ENCODE measurements around the gene C4orf46.
A peak's percentile ranks its signal among the peaks of the same experiment; 100 is the strongest.
"Not testable (repeated sequence)": the region's sequence is repeated elsewhere in the genome, so short reads cannot be mapped to it uniquely, and the experiment has no call there.

Gene C4orf46

DNA sequence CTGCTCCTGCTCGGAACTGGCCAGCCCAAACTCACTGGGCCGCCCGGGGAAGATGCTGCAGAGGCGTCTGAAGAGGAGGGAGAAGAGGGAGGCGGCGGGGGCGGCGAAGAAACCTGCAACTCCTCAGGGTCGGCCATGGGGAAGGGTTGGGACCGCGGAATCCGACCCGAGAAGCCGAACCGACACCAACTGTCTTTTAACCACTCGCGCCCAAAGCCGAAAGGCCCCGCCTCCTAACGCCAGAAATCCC lies at the start of gene C4orf46:
Gene C4orf46 (minus strand): TSS at position 223 of the 250 bp plus-strand sequence. CDS start 86 bp downstream, at position 137.
- DNase-seq = no peak

DNA sequence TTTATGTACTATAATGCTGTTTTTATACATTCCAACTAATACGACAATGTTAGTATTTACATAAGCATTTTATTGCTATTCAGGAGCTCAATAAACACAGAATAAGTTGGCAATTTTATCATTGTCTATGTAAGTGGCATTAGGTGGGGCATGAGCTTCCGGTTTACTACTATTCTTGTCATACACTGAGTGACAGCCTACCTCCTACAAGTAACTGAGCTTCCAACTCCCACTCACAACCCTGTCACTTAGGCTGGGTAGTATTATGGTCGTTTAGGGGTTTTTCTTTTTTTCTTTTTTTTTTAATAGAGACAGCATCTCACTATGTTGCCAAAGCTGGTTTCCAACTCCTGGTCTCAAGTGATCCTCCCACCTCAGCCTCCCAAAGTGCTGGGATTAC lies 44.1 kb upstream of the C4orf46 start:
- no peak for DNase-seq

DNA sequence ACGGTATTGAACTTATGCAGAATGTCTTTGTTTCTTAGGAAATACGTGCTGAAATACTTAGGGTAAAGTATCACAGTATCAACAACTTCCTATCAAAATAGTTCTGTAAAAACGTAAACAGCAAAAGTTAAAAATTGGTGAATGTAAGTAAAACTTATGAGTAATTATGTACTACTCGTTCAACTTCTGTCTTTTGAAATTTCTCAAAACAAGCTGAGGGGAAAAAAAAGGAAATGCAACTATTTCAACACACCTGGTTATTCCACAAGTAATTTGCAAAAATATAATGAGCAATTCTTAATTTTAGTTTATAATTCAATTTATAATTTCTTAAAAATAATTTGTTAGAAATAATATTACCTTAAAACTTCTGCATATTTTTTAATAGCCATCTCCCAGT lies 43.2 kb upstream of the C4orf46 start:
- DNase-seq = no peak

DNA sequence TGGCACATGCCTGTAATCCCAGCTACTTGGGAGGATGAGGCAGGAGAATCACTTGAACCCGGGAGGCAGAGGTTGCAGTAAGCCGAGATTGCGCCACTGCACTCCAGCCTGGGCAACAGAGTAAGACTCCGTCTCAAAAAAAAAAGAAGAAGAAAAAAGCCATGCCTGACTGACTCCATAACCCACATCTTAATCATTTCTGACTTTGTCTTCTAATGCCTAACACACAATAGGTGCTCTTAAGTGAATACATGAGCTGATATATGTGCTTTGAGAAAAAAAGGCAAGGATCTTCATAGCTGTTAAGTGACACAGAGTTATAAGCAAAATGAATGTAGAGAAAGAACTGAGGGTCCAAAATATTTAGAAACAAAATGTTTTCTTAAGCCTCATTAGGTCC lies 40.9 kb upstream of the C4orf46 start:
- not testable (repeated sequence) for DNase-seq

DNA sequence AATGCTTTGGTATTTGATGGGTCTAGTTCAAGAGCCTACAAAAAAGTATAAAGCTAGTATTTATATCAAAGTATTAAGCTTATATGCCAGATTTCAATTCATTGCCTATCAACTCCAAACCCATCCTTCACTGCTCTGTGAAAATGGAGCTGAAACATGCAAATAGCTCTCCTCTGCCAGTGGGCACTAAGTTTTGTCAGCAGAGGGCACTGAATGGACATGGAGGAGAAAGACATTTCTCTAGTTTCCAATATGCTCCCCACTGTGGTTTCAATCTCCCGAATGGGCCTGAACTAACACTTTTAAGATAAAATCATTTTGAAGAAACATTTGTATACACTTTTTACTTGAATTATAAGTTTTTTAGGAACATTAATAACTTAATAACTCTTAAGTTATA lies 39.1 kb upstream of the C4orf46 start:
- no peak for DNase-seq

DNA sequence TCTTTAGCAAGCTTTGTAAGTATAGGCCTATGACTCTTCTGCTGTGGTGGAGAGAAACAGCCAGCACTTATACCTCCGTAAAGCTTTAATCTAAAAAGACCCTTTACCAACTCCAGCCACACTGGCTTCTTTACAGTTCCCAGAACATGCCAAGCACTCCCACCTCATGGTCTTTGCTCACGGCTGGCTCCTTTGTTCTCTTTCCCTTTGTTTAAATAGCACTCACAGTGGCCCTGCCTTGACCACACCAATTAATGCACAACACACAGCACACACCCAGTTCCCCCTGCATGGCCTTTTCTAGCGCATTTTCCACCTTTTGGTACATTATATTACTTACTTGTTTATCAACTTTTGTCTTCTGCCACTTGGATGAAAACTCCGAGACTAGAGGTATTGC lies 32.6 kb upstream of the C4orf46 start:
- no peak for DNase-seq

DNA sequence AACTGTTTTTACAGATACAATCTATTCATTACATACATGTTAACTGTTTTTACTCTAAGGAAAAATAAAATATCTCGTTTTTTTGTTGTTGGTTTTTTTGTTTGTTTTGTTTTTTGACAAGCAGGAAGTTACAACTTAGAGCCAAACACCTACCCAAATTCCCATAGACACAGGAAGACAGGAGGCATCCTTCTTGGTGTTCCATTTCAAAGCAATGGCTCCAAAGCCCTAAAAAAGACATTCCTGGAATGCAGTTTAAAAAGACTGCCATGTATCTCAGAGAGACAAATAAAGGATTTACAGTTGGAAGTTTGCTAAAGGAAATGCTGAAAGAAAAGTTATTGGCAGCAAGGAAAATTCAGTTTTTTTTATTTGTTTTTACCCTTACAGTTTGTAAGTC lies 17.1 kb upstream of the C4orf46 start:
- DNase-seq = no peak

DNA sequence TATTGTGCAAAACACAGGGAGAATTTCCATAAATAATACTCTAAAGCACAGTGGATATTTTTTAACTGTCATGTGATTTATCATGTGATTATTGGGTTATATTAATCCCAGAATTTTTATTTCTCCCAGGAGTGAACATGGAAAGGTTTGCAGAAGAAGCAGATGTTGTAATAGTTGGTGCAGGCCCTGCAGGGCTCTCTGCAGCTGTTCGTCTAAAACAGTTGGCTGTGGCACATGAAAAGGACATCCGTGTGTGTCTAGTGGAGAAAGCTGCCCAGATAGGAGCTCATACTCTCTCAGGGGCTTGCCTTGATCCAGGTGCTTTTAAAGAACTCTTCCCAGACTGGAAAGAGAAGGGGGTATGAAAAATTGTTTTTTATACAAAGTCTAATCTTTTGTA lies 10.4 kb upstream of the C4orf46 start:
- no peak for DNase-seq

DNA sequence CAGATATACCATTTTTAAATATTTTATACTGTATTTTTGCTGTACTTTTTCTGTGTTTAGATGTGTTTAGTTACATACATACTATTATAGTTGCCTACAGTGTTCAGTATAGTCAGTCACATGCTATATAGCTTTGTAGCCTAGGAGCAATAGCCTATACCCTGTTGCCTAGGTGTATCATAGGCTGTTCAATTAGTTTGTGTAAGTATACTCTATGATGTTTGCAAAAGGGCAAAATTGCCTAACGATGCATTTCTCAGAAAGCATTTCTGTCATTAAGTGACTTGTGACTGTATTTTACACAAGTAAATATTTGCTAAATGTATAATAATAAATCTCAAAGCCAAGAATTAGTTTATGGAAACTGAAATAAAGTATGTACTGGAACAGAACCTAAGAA lies 9.9 kb upstream of the C4orf46 start:
- no peak for DNase-seq

DNA sequence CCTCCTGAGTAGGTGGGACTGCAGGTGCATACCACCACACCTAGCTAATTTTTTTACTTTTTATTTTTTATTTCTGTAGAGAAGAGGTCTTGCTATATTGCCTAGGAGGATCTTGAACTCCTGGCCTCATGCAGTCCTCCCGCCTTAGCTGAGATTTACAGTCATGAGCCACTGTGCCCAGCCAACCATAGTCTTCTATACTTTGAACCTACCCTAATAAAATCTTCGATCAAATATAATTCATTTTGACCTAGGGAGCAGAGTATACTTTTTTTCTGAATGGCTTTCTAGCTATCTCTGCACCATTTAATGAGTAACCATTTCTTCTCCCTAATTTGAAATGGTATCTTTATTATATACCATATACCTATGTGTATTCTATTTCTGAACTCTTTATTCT lies 7.1 kb upstream of the C4orf46 start:
- DNase-seq = no peak

DNA sequence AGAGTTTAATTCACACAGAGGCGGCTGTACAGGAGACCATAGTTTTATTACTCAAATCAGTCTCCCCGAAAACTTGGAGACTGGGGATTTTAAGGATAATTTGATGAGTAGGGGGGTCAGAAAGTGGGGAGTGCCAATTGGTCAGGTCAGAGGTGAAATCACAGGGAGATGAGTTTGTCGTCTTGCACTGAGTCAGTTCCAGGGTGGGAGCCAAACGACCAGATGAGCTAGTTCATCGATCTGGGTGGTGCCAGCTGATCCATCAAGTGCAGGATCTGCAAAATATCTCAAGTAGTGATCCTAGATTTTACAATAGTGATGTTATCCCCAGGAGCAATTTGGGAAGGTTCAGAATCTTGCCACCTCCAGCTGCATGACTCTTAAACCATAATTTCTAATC lies 4.4 kb upstream of the C4orf46 start:
- DNase-seq = no peak

DNA sequence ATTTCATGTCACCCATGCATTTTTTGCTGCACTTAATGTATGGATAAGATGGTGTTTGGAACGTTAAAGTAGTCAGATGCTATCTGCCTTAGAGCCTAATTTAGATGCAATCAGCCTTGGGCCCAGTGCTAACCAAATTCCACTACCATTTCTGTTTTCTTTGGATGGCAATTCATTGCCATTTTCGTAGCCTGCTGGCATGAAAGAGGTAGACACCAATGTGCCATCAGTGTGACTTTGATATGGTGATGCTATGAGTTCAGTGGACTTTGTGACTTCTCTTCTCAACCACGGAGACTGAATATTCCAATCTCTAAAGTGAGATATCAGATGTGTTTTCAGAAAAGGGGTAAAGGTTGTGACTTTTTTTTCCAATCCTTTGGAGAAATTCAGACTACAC lies 1.9 kb upstream of the C4orf46 start:
- no peak for DNase-seq

DNA sequence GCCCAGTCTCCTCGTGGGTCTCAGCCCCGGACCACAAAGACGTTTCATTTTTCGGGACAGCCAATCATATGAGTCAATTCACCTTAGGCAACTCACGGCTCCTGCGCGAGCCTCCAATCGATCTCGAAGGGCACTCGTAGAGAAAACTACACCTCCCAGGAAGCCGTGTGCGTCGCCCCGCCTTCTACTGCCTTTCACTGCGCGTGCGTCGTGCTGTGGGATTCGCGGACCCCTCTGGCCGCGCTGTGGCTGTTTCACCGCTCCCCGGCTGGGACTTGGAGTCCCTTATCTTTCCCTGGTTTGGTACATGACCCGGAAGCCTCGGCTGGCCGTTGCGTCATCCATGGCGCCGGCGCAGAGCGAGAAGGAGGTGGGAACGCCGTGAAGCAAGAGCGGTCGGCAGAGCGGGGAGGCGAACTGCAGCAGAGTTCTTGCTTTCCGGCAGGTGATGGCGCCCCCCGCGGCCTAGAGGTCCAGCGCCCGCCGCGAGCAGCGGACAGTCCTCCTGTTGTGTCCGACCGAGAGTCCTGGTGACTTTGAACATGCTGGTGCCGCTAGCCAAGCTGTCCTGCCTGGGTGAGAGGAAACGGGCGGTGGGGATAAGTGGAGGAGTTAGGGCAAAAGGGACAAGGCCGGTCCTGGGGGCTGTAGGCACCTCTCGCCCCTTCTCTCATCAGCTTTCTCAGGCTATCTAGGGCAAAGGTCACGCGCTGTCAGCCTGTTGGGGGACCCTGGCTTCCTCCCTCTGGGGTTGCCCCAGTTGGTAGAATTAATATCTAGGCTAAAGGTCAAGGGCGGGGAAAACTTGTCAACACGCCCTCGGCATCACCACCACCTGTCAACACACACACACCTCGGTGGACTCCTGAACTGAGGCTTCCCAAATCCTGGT lies 474 bp upstream of the C4orf46 start, which contains the start of gene ETFDH:
Gene ETFDH (plus strand): TSS at position 382 of the 892 bp plus-strand sequence. CDS start 161 bp downstream, at position 543.
- peak; percentile 92 for DNase-seq

DNA sequence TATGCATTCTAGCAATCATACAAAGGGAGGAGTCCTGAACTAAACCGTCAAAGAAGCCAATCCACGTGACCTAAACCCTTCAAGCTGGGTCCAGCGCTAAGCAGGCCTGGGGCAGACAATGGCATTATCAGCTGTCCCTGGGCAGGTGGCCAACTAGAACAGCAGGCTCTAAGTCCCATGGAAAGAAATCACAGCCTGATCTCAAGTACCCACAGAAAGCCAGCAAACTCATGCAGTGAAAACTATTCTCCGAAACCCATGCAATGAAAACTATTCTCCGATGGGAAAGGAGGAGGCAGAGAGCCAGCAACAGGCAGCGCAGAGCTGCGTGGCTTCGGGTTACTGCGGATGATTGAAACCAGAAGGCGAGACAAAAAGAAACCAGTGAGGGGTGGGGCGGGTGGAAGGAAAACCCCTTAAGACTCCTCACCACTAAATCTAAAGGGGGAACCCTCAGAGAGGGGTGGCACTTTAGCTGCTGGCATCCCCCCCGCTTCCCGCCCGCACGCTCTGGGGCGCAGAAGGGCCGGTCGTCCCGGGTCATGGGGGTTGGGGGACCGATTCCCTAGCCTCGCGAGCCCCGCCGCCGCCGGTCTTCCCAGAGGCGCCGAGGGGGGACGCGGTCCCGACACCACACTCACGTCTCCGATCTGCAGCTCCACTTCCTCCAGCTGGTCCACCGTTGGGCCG lies 567 bp downstream of the C4orf46 start:
- DNase-seq = peak; percentile 43

DNA sequence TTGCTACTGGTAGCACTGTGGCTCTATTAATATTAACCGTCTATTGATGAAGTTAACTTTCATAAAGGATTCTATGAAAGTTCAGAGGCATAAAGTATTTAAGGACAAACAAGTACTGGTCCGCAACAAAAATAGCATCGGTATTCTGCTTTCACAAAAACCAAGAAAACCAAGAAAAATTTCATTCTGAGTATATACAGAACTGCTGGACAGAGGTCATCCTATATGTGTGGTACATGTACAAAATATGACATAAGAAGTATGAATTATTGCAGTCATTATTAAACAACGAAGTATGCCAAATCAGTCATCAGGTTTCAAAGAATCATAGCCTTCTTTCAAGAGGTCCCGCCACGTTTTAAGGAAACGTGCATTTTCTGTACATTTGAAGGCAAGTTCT lies 2.4 kb downstream of the C4orf46 start:
- DNase-seq = no peak

DNA sequence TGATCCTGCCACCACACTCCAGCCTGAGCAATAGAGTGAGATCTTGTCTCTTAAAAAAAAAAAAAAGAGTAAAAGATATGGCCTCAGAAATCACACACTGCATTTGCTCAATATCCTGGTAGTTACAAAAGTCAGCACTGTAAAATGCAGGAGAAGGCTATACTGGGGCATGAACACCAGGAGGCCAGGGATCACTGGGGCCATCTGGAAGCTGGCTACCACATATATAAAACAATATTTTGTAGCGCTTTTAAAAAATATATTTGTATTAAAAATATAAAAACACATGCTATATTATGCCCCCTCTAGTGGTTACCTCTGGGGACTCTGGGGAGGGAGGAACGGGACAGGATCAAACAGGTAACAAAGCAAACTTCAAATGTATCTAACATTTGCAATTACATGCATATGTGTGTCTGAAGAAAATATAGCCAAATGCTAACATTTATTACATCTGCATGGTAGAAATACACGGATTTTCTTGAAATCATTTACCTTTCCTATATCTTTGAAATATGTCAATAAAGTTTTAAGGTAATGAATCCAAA lies 4.0 kb downstream of the C4orf46 start:
- DNase-seq = no peak

DNA sequence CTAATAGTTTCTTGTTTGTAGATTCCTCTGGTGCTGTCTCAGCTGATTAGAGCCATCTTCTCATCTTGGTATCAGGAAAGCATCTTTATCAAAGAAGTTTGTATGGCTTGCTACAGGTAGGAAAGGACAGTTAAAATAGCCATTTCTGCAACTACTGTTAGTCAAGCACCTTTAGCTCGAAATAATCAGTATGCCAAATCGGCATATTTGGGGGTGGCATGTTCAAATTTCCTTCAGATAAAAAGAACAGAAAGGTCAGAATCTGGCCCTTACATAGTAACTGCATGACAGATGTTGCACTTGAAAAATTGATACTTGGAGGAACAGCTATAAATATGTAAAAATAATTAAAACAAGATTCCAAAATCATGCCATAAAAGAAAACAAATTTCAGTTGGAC lies 4.8 kb downstream of the C4orf46 start:
- no peak for DNase-seq

DNA sequence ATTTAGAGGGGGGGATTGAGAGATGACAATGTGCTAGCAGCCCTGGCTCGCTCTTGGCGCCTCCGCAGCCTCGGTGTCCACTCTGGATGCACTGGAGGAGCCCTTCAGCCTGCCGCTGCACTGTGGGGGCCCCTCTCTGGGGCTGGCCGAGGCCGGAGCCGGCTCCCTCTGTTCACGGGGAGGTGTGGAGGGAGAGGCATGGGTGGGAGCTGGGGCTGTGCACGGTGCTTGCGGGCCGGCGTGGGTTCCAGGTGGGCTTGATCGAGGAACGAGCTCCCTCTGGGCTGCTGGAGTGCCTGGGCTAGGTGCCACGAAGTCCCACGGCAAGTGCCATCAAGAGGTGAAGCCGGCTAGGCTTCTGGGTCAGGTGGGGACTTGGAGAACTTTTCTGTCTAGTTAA lies 6.9 kb downstream of the C4orf46 start:
- no peak for DNase-seq

DNA sequence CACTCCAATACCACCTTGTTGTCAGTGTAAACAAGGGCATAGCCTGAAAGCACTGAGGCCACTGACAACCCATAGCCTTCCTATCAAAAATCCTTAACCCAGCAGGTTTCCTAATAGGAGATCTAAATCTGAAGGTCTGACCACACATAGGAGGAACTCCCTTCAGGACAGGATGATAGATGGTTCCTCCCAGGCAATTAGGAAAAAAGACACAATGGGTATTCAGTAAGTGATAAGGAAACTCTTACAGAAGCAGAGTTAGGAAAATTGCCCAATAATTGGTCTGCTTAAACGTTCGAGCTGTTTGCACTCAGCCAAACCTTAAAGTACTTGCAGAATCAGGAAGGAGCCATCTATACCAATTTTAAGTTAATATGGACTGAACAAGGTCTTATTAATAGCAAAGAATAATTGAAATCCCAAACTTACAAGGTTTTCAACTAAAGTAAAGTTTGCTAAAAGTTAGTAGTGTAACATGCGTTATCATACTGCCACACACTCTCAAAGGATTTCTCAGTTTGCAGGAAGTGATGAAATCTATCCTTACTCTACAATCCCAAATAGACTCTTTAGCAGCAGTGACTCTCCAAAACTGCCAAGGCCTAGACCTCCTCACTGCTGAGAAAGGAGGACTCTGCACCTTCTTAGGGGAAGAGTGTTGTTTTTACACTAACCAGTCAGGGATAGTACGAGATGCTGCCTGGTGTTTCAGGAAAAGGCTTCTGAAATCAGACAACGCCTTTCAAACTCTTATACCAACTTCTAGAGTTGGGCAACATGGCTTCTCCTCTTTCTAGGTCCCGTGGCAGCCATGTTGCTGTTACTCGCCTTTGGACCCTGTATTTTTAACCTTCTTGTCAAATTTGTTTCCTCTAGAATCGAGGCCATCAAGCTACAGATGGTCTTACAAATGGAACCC lies 7.7 kb downstream of the C4orf46 start:
- DNase-seq = not testable (repeated sequence)

DNA sequence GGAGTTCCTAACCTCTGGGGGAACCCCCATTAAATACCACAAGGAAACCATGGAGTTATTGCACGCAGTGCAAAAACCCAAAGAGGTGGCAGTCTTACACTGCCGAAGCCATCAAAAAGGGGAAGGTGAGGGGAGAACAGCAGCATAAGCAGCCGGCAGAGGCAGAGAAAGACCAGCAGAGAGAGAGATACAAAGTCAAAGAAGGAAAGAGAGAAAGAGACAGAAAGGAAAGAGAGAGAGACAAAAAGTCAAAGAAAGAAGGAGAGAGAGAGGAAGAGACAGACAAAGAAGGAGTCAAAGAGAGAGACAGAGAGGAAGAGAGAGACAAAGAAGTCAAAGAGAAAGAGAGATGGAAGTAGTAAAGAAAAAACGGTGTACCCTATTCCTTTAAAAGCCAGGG lies 8.4 kb downstream of the C4orf46 start:
- not testable (repeated sequence) for DNase-seq

DNA sequence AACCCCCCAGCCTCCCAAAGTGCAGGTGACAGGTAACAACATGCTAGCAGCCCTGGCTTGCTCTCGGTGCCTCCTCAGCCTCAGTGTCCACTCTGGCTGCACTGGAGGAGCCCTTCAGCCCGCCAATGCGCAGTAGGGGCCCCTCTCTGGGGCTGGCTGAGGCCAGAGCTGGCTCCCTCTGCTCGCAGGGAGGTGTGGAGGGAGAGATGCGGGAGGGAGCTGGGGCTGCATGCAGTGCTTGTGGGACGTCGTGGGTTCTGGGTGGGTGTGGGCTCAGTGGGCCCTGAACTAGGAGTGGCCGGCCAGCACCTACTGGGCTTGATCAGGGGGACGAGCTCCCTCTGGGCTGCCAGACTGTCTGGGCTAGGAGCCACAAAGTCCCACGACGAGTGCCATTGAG lies 14.4 kb downstream of the C4orf46 start:
- DNase-seq = no peak

DNA sequence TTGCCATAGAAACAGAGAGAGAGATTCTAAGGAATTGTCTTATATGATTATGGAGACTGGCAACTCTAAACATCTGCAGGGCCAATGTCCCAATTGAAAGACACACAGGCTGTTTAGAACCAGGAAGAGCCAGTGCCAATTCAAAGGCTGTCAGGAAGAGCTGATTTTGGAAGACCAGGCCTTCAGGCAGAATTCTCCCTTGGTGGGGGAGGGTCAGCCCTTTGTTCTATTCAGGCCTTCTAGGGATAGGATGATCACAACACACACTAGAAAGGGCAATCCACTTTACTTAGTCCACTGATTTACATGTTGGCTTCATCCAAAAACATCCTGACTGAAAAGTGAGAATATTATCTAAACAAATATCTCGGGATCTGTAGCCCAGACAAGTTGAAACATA lies 15.2 kb downstream of the C4orf46 start:
- DNase-seq = no peak

DNA sequence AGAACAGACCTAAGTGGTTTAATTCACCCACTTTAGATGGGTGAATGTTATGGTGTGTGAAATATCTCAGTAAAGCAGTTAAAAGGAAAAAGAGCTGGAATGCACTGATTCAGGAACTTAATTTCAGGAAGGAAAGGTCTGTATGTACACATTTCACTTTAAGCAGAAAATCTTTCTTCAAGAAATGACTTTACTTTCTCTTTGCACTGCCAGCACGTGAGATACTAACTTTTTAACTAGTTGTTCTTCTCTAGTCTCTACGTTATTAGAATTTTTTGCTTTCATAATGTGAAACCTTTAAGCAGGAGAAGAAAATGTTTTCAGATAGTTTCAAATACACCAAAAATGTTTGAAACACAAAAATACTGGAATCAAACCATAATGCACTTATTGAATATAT lies 18.8 kb downstream of the C4orf46 start:
- DNase-seq = no peak
